ENCODE results near the gene TUNAR.

Gene TUNAR

DNA sequence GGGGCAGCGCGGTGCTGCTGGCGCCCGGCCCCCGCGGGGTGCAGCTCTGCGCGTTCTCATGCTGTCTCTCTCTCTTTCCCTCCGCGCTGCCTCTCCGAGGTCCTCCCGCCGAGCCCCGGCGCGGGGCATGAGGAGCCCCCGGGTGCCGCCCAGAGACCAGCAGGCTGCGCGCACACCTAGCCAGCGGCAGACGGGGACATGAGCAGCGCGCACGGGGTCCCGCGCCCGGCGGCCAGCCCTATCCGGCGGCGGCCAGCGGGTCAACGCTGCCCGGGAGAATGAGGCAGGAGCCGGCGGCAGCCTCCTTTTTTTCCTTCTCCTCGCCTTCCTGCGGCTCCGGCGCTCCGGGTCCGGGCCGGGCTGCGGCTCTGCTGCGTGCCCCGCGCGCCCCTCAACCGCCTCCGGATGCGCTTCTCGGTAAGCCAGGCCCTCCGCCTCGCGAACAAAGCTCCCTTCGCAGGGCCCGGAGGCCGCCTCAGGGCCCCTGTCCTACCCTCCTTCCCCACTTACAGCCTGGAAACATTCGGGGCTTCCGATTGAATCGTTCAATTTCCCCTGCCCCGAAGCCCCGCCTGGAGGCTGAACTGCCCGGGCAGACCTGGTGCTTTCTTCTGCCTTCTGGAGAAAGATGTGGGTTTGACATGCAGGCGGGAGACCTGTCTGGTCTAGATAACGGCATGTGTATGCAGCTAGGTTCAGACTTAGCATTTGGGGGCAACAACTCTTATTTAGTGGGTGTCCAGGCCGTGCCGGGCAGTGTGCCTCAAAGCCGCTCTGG, at the start of gene TUNAR:
Gene TUNAR (plus strand): TSS at position 72 of the 778 bp plus-strand sequence.
- no peak for DNase-seq (ENCODE audit: low read depth in 4 of 4, low spot score in 1 of 4)

DNA sequence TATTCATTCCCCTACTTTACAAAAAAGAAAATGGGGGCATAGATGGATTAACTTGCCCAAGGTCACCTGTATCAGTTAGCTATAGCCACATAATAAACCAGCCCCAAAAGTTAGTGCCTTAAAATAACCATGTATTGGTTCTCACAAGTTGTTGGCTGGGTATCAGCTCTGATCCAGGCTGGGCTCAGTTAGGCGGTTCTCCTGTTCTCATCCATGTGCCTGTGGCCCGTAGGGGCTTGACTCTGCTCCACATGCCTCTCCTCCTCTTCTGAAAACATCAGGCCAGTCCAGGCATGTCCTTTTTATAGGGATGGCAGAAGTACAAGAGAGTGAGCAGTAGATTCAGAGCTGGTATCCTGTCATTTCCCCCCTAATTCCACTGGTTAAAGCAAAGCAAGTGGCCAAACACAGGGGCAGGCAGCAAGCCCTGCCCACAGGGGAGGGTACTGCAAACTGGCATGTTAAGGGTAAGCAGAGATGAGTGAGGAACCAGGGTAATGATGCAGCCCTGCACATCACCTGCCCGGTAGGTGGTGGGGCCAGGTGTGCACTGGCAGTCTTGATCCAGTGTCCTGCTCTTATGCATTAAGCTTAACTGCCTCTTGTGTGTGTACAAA, 47.9 kb upstream of the TUNAR start:
- DNase-seq (ENCODE audit: low read depth in 4 of 4, low spot score in 1 of 4), result no peak

DNA sequence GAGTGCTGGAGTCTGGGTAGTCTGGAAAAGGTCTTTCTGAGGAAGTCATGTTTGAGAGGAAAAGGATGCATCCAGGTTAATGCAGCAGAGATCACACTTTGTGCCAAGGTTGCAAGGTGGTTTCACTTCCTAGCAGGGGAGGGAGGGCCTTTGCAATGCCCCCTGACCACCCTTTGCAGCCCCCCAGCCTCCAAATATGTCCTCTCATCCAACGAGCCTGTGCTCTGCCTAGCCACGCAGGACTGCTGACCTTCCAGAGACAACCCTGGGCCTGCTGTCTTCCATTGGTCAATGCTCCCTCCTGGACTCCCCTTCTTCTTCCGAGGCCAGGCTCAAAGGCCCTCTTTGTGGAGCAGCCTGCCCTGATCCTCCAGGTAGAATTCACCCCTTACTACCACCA, 47.3 kb upstream of the TUNAR start:
- DNase-seq (ENCODE audit: low read depth in 4 of 4, low spot score in 1 of 4), result no peak

- DNase-seq (ENCODE audit: low read depth in 4 of 4, low spot score in 1 of 4), result no peak
Measured at GRCh38 chr14:95830386-95830785, 46.2 kb upstream of the TUNAR start.

DNA sequence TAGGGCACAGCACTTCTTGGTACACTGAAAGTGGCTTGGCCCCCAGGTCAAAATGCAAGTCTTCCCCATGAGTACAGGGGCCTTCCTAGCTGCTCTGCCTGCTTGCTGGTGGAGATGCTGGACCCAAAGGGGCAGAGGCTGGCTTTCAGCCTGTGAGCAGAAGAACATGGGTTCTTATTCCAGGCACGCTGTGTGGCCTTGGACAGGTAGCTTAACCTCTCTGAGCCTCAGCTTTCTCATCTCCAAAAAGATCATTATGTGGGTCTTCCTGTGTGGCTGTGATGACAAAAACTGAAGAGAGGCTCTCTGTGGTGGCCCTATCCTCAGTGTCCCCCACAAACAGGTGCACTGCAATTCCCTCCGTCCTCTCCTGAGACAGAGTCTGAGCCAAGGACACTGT, 45.6 kb upstream of the TUNAR start:
- DNase-seq (ENCODE audit: low read depth in 4 of 4, low spot score in 1 of 4), result no peak

DNA sequence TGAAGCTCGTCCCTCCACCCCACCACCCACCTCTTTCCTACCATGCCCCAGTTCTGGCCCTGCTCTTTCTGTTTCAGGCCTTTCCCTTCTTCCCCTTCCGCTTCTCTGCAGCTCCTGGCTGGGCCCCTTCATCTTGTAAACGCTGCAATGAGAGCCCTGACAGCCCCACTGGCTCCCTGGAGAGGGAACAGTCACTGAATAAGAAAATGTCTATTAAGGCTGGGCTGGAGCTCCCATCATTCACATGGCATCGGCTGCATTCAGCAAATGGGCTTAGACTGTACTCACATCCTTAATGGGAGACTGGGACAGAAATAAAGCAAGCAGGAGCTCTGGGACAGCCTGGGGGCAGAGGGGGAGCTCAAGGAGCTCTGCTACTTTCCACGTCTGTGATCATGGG, 45.2 kb upstream of the TUNAR start:
- no peak for DNase-seq (ENCODE audit: low read depth in 4 of 4, low spot score in 1 of 4)

DNA sequence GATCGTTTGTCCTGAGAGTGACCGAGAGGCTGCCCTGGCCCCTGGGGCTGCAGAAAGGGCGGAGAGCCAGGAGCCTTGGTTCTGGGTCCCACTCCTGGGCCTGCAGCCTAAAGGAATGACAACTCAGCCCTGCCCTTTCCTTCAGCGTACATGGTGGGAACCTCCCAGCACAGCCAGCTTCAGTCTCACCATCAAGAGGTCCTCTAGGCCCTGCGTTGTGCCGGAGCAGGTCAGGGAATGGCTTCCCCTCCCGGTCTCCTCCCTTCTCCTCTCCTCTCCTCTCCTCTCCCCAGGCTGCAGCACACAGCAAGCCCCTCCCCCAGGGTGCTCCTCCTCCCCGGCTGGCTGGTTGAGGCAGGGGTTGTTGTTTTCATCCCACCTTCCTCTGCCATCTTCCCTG, 44.6 kb upstream of the TUNAR start:
- DNase-seq (ENCODE audit: low read depth in 4 of 4, low spot score in 1 of 4), result no peak

DNA sequence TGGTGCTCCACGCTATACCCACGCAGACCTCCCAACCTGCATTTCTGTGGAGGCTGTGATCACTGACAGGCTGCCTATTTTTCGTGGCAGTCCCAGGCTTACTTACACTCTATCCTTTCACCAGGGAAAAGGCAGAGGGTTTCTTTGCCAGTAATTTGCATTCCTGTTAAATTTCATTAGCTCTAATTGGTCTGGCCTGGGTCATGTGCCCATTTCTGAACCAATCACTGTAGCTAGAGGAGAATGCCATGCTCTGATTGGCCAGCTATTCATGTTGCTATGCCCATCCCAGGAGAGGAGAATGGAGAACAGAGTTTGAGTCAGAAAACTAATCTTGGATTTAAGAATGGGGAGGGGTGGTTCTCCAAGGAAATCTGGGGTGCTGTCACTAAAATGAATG, 43.2 kb upstream of the TUNAR start:
- no peak for DNase-seq (ENCODE audit: low read depth in 4 of 4, low spot score in 1 of 4)

- no peak for DNase-seq (ENCODE audit: low read depth in 4 of 4, low spot score in 1 of 4)
Measured at GRCh38 chr14:95834496-95834895, 42.1 kb upstream of the TUNAR start.

DNA sequence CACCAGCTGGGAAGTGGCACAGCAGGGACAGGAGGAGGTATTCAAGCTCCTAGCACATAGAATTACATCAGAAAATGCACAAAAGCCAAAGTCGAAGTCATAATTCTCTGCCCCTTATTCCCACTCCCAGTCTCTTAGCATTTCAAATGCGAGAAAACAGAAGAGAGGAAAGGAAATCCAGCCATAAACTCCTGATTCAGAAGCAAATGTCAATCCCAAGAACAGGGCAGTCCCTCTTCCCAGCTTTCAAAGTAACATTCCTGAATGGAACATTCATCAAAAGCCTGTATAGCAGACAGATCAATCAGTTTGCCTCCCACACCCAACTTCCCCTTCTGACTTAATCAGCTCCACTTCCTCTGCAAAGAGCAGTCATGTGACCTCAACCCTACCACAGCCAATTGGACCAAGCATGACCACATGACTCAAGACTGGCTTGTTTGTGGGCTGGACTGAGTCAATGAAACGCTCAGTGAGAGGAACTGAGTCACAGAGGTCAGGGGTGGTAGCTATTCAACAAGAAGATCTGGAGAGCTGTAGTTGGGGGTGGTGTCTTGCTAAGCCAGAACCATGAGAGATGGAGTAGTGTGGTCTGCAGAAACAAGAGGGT, 41.4 kb upstream of the TUNAR start:
- DNase-seq (ENCODE audit: low read depth in 4 of 4, low spot score in 1 of 4), result no peak

- no peak for DNase-seq (ENCODE audit: low read depth in 4 of 4, low spot score in 1 of 4)
Measured at GRCh38 chr14:95838862-95839261, 37.8 kb upstream of the TUNAR start.

DNA sequence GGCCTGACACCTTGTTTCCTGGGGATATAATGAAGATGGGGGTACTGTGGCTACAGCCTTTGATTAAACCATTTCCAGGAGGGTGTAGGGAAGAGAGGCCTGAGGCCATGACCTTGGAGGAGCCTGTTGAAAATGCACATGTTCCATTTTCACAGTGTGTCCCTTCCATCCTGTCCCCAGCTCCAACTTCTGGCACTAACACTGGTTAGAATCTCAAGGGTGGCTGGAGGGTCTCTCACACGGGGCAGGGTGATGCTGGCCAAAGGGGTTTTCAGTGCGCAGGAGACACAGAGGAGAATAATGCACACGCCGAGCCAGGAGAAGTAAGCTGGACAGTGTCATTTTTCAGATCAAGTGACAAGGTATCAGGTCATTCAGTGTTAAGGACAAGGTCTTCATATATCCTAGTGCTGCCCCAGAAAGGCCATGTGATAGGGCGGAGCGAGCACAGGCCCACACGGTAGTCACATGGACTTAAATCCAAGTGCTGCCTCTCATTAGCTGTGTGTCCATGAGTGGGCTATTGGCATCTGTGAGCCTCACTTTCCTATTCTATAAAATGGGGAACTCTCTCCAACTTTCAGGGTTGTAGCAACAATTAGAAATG, 36.4 kb upstream of the TUNAR start:
- DNase-seq (ENCODE audit: low read depth in 4 of 4, low spot score in 1 of 4), result no peak

- DNase-seq (ENCODE audit: low read depth in 4 of 4, low spot score in 1 of 4), result no peak
Measured at GRCh38 chr14:95841668-95842067, 35.0 kb upstream of the TUNAR start.

DNA sequence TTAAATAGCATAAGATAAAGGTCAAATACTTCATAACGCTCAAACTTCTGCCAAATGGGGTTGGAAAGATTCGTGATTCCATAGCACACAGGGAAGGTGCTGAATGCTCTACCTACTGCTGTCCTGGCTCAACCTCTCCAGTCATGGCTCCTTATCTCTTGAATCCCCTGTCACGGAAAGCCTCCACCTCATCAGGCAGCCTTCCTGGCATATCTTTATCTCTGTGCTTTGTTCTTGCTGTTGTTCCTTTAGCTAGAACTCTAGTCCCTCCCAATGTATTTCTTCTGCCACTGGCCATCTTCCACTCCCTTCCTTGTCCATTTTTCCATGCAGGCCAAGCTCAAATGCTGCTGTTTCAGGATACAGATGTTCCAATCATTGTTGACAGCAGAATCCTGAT, 26.9 kb upstream of the TUNAR start:
- no peak for DNase-seq (ENCODE audit: low read depth in 4 of 4, low spot score in 1 of 4)

GRCh38 chr14:95850429-95850828, 26.2 kb upstream of the TUNAR start:
- no peak for DNase-seq (ENCODE audit: low read depth in 4 of 4, low spot score in 1 of 4)

DNA sequence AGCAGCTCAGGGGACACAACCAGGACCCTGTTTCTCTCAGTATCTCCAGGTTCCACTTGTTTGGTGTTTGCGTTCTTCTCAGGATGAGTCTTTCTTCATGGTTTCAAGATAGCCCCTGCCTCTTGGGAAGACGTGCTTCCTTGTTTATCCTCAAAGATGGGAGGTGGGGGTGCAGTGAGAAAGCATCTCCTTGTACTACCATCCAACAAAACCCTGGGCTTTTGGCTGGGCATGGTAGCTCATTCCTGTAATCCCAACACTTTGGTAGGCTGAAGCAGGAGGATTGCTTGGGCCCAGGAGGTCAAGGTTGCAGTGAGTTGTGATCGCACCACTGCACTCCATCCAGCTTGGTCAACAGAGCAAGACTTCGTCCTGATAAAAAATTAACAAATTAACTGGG, 21.0 kb upstream of the TUNAR start:
- no peak for DNase-seq (ENCODE audit: low read depth in 4 of 4, low spot score in 1 of 4)

DNA sequence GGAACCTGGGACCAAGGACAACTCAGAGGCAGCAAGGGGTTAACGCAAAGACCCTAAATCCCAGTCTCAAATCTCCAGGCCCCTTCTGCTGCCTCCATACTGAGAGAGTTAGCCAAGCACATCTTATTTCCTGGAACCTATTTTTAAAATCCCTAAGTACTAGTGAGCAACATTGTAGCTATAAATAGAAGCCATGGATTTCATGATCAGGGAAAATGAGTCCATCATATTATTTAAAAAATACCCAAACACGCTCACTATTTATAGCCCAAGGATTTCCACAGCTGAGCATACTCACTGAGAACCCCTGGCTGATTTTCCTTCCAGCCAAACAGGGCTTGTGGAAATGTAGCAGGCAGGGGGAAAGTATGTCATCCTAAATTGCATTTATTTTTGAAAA, 19.4 kb upstream of the TUNAR start:
- DNase-seq (ENCODE audit: low read depth in 4 of 4, low spot score in 1 of 4), result no peak

- no peak for DNase-seq (ENCODE audit: low read depth in 4 of 4, low spot score in 1 of 4)
Measured at GRCh38 chr14:95858893-95859292, 17.7 kb upstream of the TUNAR start.

DNA sequence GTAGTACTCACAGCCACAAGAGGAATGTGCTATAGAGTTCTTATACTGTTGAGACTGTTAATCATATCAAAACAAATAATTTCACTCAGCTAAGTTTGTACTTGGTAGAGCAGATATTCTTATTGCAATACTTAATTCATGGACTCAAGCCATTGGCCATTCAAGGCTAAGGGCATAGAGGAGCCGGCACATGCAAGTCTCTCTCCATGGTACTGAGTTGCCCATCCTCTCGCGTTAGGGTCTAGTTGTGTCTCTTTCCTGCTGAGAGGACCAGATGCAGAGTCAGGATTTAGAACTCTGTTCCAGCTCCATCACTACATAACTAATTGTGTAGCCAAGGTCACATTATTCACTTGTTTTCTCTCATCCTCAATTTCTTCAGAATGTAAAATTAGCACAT, 14.4 kb upstream of the TUNAR start:
- no peak for DNase-seq (ENCODE audit: low read depth in 4 of 4, low spot score in 1 of 4)

DNA sequence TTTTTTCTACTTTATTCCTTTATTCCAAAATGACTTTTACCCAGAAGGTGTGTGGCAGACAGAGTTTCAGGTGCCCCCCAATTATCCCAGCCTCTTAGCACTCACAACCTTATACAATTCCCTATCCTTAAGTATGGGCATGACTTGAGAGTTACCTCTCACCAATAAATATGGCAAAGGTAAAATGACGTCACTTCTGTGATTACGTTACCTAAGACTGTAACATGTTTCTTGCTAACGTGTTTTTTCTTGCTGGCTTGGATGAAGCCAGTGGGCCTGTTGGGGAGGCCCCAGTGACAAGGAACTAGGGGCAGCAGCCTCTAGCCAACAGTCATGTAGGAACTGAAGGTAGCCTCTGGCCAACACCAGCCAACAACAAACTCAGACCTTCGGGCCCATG, 13.3 kb upstream of the TUNAR start:
- DNase-seq (ENCODE audit: low read depth in 4 of 4, low spot score in 1 of 4), result no peak

GRCh38 chr14:95869776-95870175, 6.9 kb upstream of the TUNAR start:
- no peak for DNase-seq (ENCODE audit: low read depth in 4 of 4, low spot score in 1 of 4)

DNA sequence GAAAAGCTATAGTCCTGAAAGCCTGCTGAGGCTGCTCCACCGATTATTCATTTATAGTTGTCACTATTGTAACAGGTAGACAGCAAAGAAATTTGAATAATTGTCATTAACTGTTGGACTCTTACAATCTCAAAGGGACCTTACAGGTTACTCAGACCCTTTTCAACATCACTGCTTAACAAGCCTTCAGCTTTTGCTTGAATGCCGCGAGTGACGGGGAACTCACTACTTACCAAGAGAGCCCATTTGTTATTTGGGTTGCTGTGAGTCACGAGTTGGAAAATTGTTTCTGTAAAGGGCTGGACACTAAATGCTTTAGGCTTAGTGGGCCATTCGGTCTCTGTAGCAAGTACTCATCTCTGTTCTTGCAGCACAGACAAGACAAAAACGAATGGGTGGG, 5.9 kb upstream of the TUNAR start:
- no peak for DNase-seq (ENCODE audit: low read depth in 4 of 4, low spot score in 1 of 4)

Data from stimulated activated CD4-positive, alpha-beta T cell treated with anti-CD3 and anti-CD28 coated beads, Interleukin-1b, Interleukin-23, amount 100 ng/mL, for 24 hours (primary cell).